GM12892 (cell line): Measurements from ENCODE around the gene OGFOD1.

Source experiments
- POLR2A ChIP-seq: IDR thresholded peaks from 2 replicates; pipeline ENCODE4 v1.6.1; 2011; ENCODE audit warnings: low read depth, low read length, control low read depth
- POLR2AphosphoS5 ChIP-seq: IDR thresholded peaks from 2 replicates; pipeline ENCODE4 v1.6.1; 2011; ENCODE audit warnings: low read depth, low read length, control low read depth

GRCh38 chr16:56457927-56458470 lies 6.6 kb downstream of the OGFOD1 start:
- TF ChIP-seq POLR2A (no peak), POLR2AphosphoS5 (no peak)
